ENCODE data around the gene TRPM7. TPM values are rescaled to one million over a fixed set of nuclear protein-coding genes. Genes with fewer than 3 reads are reported as not detected.

TRPM7 gene
- total and polyA plus RNA-seq, 9 of the 15 experiments (the other 6 are each of a cell fraction or from before 2014, with no cell fraction given): 12.3 to 59.2 (median 31.5) TPM

- H3K4me3 ChIP-seq: no peak overlapping the region
- peaks cover 91% of the 10 kb centered on the region for H3K36me3 ChIP-seq (ENCODE audit: control insufficient read depth, insufficient read depth, low read length)
- DNase-seq (ENCODE audit: extremely low read depth in 1 of 4, low spot score in 3 of 4) (no peak), ATAC-seq (no peak; the same call in 1 of the 3 replicates), FAIRE-seq (no peak)
- CTCF ChIA-PET (ENCODE audit: low intra/inter-chr PET ratio): no interaction called here
- H2AFZ ChIP-seq (ENCODE audit: low read depth, low read length): no peak overlapping the region
- no peak overlapping the region for H3K27ac ChIP-seq (ENCODE audit: extremely low read depth, low read depth, low read length)
- no peaks in the 10 kb centered on the region for H3K79me2 ChIP-seq (ENCODE audit: control insufficient read depth, insufficient read depth, low read length)
- in situ Hi-C loops (cut with MboI) (no loop called here), intact Hi-C loops (cut with micrococcal nuclease) (no loop called here)
- no peaks in the 10 kb centered on the region for H3K9me3 ChIP-seq (replicated peaks; ENCODE audit: control insufficient read depth, insufficient read depth, low read depth, low read length)
- no peak overlapping the region for H3K9ac ChIP-seq (ENCODE audit: insufficient read depth in 1 of 2, low read depth in 2 of 2, low read length in 2 of 2)
- H3K27me3 ChIP-seq (ENCODE audit: control insufficient read depth in 2 of 2, insufficient read depth in 2 of 2, low read length in 2 of 2): no peaks in the 10 kb centered on the region
- 79% methylated on average over 5 of the region's 5 CpGs for WGBS (ENCODE audit: insufficient coverage, low coverage, missing lambda C conversion rate)
- no peaks in the 10 kb centered on the region for H4K20me1 ChIP-seq (replicated peaks; ENCODE audit: control insufficient read depth, insufficient read depth, low read length)
- TF ChIP-seq SMAD3 (CRISPR knock-in tag; conservative IDR thresholded peaks at IDR 0.05): no peak
- no peak for TF ChIP-seq RAD21 (CRISPR knock-in tag; conservative IDR thresholded peaks at IDR 0.05 in 1 of 2, IDR thresholded peaks at IDR 0.05 in 1 of 2)
- TF ChIP-seq RUNX1 (IDR thresholded peaks at IDR 0.05; ENCODE audit: low read depth): no peak
- no peak for TF ChIP-seq MTA2 (IDR thresholded peaks at IDR 0.05; ENCODE audit: low read depth)
- TF ChIP-seq ZNF143 (CRISPR knock-in tag; IDR thresholded peaks at IDR 0.05): no peak
- no peak for TF ChIP-seq NFXL1 (CRISPR knock-in tag; IDR thresholded peaks at IDR 0.05)
- TF ChIP-seq, protein P1, sequence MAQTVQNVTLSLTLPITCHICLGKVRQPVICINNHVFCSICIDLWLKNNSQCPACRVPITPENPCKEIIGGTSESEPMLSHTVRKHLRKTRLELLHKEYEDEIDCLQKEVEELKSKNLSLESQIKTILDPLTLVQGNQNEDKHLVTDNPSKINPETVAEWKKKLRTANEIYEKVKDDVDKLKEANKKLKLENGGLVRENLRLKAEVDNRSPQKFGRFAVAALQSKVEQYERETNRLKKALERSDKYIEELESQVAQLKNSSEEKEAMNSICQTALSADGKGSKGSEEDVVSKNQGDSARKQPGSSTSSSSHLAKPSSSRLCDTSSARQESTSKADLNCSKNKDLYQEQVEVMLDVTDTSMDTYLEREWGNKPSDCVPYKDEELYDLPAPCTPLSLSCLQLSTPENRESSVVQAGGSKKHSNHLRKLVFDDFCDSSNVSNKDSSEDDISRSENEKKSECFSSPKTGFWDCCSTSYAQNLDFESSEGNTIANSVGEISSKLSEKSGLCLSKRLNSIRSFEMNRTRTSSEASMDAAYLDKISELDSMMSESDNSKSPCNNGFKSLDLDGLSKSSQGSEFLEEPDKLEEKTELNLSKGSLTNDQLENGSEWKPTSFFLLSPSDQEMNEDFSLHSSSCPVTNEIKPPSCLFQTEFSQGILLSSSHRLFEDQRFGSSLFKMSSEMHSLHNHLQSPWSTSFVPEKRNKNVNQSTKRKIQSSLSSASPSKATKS (CRISPR knock-in tag; IDR thresholded peaks at IDR 0.05): no peak
- TF ChIP-seq ARNT (IDR thresholded peaks at IDR 0.05): no peak
- TF ChIP-seq ZNF444 (CRISPR knock-in tag; IDR thresholded peaks at IDR 0.05): no peak
- TF ChIP-seq ZNF347 (CRISPR knock-in tag; IDR thresholded peaks at IDR 0.05; ENCODE audit: low read depth): no peak
- TF ChIP-seq ZBTB34 (CRISPR knock-in tag; IDR thresholded peaks at IDR 0.05): no peak
- no peak for TF ChIP-seq POLR3G (IDR thresholded peaks at IDR 0.05; ENCODE audit: extremely low read depth, insufficient read length, insufficient replicate concordance)
- no peak for TF ChIP-seq DMBX1 (CRISPR knock-in tag; IDR thresholded peaks at IDR 0.05; ENCODE audit: borderline replicate concordance)
- no peak for TF ChIP-seq SNIP1 (IDR thresholded peaks at IDR 0.05; ENCODE audit: low read depth)
- TF ChIP-seq, protein P2, sequence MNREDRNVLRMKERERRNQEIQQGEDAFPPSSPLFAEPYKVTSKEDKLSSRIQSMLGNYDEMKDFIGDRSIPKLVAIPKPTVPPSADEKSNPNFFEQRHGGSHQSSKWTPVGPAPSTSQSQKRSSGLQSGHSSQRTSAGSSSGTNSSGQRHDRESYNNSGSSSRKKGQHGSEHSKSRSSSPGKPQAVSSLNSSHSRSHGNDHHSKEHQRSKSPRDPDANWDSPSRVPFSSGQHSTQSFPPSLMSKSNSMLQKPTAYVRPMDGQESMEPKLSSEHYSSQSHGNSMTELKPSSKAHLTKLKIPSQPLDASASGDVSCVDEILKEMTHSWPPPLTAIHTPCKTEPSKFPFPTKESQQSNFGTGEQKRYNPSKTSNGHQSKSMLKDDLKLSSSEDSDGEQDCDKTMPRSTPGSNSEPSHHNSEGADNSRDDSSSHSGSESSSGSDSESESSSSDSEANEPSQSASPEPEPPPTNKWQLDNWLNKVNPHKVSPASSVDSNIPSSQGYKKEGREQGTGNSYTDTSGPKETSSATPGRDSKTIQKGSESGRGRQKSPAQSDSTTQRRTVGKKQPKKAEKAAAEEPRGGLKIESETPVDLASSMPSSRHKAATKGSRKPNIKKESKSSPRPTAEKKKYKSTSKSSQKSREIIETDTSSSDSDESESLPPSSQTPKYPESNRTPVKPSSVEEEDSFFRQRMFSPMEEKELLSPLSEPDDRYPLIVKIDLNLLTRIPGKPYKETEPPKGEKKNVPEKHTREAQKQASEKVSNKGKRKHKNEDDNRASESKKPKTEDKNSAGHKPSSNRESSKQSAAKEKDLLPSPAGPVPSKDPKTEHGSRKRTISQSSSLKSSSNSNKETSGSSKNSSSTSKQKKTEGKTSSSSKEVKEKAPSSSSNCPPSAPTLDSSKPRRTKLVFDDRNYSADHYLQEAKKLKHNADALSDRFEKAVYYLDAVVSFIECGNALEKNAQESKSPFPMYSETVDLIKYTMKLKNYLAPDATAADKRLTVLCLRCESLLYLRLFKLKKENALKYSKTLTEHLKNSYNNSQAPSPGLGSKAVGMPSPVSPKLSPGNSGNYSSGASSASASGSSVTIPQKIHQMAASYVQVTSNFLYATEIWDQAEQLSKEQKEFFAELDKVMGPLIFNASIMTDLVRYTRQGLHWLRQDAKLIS (CRISPR knock-in tag; IDR thresholded peaks at IDR 0.05): no peak
- BruUV-seq (replicated peaks): no TSS peak
- no peaks in the 10 kb centered on the region for H3K9me1 ChIP-seq (ENCODE audit: control insufficient read depth, insufficient read depth, low read length)
- POLR2A ChIA-PET: no interaction called here
- no peak overlapping the region for H3K4me2 ChIP-seq (ENCODE audit: insufficient read depth, low read length)
- no peaks in the 10 kb centered on the region; a peak in 1 of 5 replicates for H3K4me1 ChIP-seq (replicated peaks in 1 of 2; ENCODE audit: control insufficient read depth in 2 of 2, insufficient read depth in 2 of 2, low read length in 2 of 2)
Measured at GRCh38 chr15:50628421-50628820, 58.2 kb downstream of the TRPM7 start.
